Measurements from ENCODE around the gene FBN1.

FBN1 gene

GRCh38 chr15:48603123-48603500, 42.4 kb downstream of the FBN1 start:
- no peaks in the 10 kb centered on the region for H3K4me1 Mint-ChIP-seq
- no peaks in the 10 kb centered on the region for H3K9me3 Mint-ChIP-seq
- H3K36me3 Mint-ChIP-seq (ENCODE audit: insufficient read depth) = no peaks in the 10 kb centered on the region
- no peak overlapping the region for H3K4me3 Mint-ChIP-seq
- ATAC-seq (replicated peaks; ENCODE audit: extremely low read depth, poor library complexity, severe bottlenecking) = no peak
- DNase-seq (ENCODE audit: low spot score in 2 of 2) = no peak
- H3K27me3 Mint-ChIP-seq = peaks cover 11% of the 10 kb centered on the region
- H3K27ac Mint-ChIP-seq (ENCODE audit: low read depth) = no peak overlapping the region

- DNase-seq (ENCODE audit: low spot score in 2 of 2) = no peak
Measured at GRCh38 chr15:48602358-48603122, 43.0 kb downstream of the FBN1 start.

GRCh38 chr15:48601095-48601494, 44.4 kb downstream of the FBN1 start:
- no peaks in the 10 kb centered on the region for H3K9me3 Mint-ChIP-seq
- H3K36me3 Mint-ChIP-seq (ENCODE audit: insufficient read depth) = no peaks in the 10 kb centered on the region
- H3K4me1 Mint-ChIP-seq = no peaks in the 10 kb centered on the region
- H3K27me3 Mint-ChIP-seq = peaks cover 11% of the 10 kb centered on the region
- H3K27ac Mint-ChIP-seq (ENCODE audit: low read depth) = no peak overlapping the region
- no peak for ATAC-seq (replicated peaks; ENCODE audit: extremely low read depth, poor library complexity, severe bottlenecking)
- H3K4me3 Mint-ChIP-seq = no peak overlapping the region
- DNase-seq (ENCODE audit: low spot score in 2 of 2) = no peak

More at GRCh38 chr15:48602358-48603122, 43.0 kb downstream of the FBN1 start:
- Mint-ChIP-seq H3K36me3 (ENCODE audit: insufficient read depth) (no peaks in the 10 kb centered on the region), H3K4me1 (no peaks in the 10 kb centered on the region), H3K4me3 (no peak overlapping the region), H3K27me3 (peaks cover 11% of the 10 kb centered on the region), H3K9me3 (no peaks in the 10 kb centered on the region), H3K27ac (ENCODE audit: low read depth) (no peak overlapping the region)
- ATAC-seq (replicated peaks; ENCODE audit: extremely low read depth, poor library complexity, severe bottlenecking) = no peak

- Mint-ChIP-seq H3K36me3 (ENCODE audit: insufficient read depth) (no peaks in the 10 kb centered on the region), H3K4me3 (no peak overlapping the region), H3K4me1 (no peaks in the 10 kb centered on the region), H3K9me3 (no peaks in the 10 kb centered on the region), H3K27me3 (peaks cover 22% of the 10 kb centered on the region), H3K27ac (ENCODE audit: low read depth) (no peak overlapping the region)
- DNase-seq (ENCODE audit: low spot score in 2 of 2) = no peak
- ATAC-seq (replicated peaks; ENCODE audit: extremely low read depth, poor library complexity, severe bottlenecking) = no peak
Measured at GRCh38 chr15:48596841-48597240, 48.7 kb downstream of the FBN1 start.

- peaks cover 22% of the 10 kb centered on the region for H3K27me3 Mint-ChIP-seq
- no peak overlapping the region for H3K27ac Mint-ChIP-seq (ENCODE audit: low read depth)
- H3K36me3 Mint-ChIP-seq (ENCODE audit: insufficient read depth) = no peaks in the 10 kb centered on the region
- no peaks in the 10 kb centered on the region for H3K9me3 Mint-ChIP-seq
- no peak for DNase-seq (ENCODE audit: low spot score in 2 of 2)
- no peak for ATAC-seq (replicated peaks; ENCODE audit: extremely low read depth, poor library complexity, severe bottlenecking)
- H3K4me1 Mint-ChIP-seq = no peaks in the 10 kb centered on the region
- H3K4me3 Mint-ChIP-seq = no peak overlapping the region
Measured at GRCh38 chr15:48596415-48596814, 49.1 kb downstream of the FBN1 start.

GRCh38 chr15:48595981-48596380, 49.5 kb downstream of the FBN1 start:
- H3K4me3 Mint-ChIP-seq = no peak overlapping the region
- H3K27me3 Mint-ChIP-seq = peaks cover 22% of the 10 kb centered on the region
- no peak for DNase-seq (ENCODE audit: low spot score in 2 of 2)
- no peaks in the 10 kb centered on the region for H3K4me1 Mint-ChIP-seq
- H3K9me3 Mint-ChIP-seq = no peaks in the 10 kb centered on the region
- no peak for ATAC-seq (replicated peaks; ENCODE audit: extremely low read depth, poor library complexity, severe bottlenecking)
- H3K36me3 Mint-ChIP-seq (ENCODE audit: insufficient read depth) = no peaks in the 10 kb centered on the region
- H3K27ac Mint-ChIP-seq (ENCODE audit: low read depth) = no peak overlapping the region

GRCh38 chr15:48592933-48593332, 52.6 kb downstream of the FBN1 start:
- DNase-seq (ENCODE audit: low spot score in 2 of 2) = no peak
- H3K4me1 Mint-ChIP-seq = no peaks in the 10 kb centered on the region
- no peaks in the 10 kb centered on the region for H3K9me3 Mint-ChIP-seq
- no peak for ATAC-seq (replicated peaks; ENCODE audit: extremely low read depth, poor library complexity, severe bottlenecking)
- peaks cover 11% of the 10 kb centered on the region for H3K27me3 Mint-ChIP-seq
- H3K36me3 Mint-ChIP-seq (ENCODE audit: insufficient read depth) = no peaks in the 10 kb centered on the region
- H3K4me3 Mint-ChIP-seq = no peak overlapping the region
- no peak overlapping the region for H3K27ac Mint-ChIP-seq (ENCODE audit: low read depth)

- H3K27ac Mint-ChIP-seq (ENCODE audit: low read depth) = no peak overlapping the region
- H3K36me3 Mint-ChIP-seq (ENCODE audit: insufficient read depth) = peaks cover 1% of the 10 kb centered on the region
- peaks cover 11% of the 10 kb centered on the region for H3K27me3 Mint-ChIP-seq
- no peak for ATAC-seq (replicated peaks; ENCODE audit: extremely low read depth, poor library complexity, severe bottlenecking)
- H3K4me3 Mint-ChIP-seq = no peak overlapping the region
- no peaks in the 10 kb centered on the region for H3K4me1 Mint-ChIP-seq
- DNase-seq (ENCODE audit: low spot score in 2 of 2) = no peak
- H3K9me3 Mint-ChIP-seq = no peaks in the 10 kb centered on the region
Measured at GRCh38 chr15:48592221-48592731, 53.2 kb downstream of the FBN1 start.

GRCh38 chr15:48590723-48591122, 54.8 kb downstream of the FBN1 start:
- DNase-seq (ENCODE audit: low spot score in 2 of 2) (no peak), ATAC-seq (replicated peaks; ENCODE audit: extremely low read depth, poor library complexity, severe bottlenecking) (no peak)
- no peak overlapping the region for H3K27ac Mint-ChIP-seq (ENCODE audit: low read depth)

GRCh38 chr15:48584812-48585563, 60.5 kb downstream of the FBN1 start:
- H3K27ac Mint-ChIP-seq (ENCODE audit: low read depth) = no peak overlapping the region
- peaks cover 1% of the 10 kb centered on the region for H3K36me3 Mint-ChIP-seq (ENCODE audit: insufficient read depth)
- H3K27me3 Mint-ChIP-seq = no peaks in the 10 kb centered on the region
- H3K4me3 Mint-ChIP-seq = no peak overlapping the region
- H3K4me1 Mint-ChIP-seq = no peaks in the 10 kb centered on the region
- no peaks in the 10 kb centered on the region for H3K9me3 Mint-ChIP-seq
- no peak for ATAC-seq (replicated peaks; ENCODE audit: extremely low read depth, poor library complexity, severe bottlenecking)
- DNase-seq (ENCODE audit: low spot score in 2 of 2) = no peak

More at GRCh38 chr15:48590723-48591122, 54.8 kb downstream of the FBN1 start:
- Mint-ChIP-seq H3K4me3 (no peak overlapping the region), H3K27me3 (peaks cover 11% of the 10 kb centered on the region), H3K4me1 (no peaks in the 10 kb centered on the region), H3K9me3 (no peaks in the 10 kb centered on the region), H3K36me3 (ENCODE audit: insufficient read depth) (peaks cover 1% of the 10 kb centered on the region)

- H3K36me3 Mint-ChIP-seq (ENCODE audit: insufficient read depth) = peaks cover 1% of the 10 kb centered on the region
- ATAC-seq (replicated peaks; ENCODE audit: extremely low read depth, poor library complexity, severe bottlenecking) (no peak), DNase-seq (ENCODE audit: low spot score in 2 of 2) (no peak)
- no peaks in the 10 kb centered on the region for H3K4me1 Mint-ChIP-seq
- no peaks in the 10 kb centered on the region for H3K9me3 Mint-ChIP-seq
- no peaks in the 10 kb centered on the region for H3K27me3 Mint-ChIP-seq
- H3K27ac Mint-ChIP-seq (ENCODE audit: low read depth) = no peak overlapping the region
- no peak overlapping the region for H3K4me3 Mint-ChIP-seq
Measured at GRCh38 chr15:48584090-48584811, 61.3 kb downstream of the FBN1 start.

GRCh38 chr15:48582452-48583247, 62.9 kb downstream of the FBN1 start:
- H3K27me3 Mint-ChIP-seq = no peaks in the 10 kb centered on the region

More at GRCh38 chr15:48582452-48583247, 62.9 kb downstream of the FBN1 start:
- peaks cover 1% of the 10 kb centered on the region for H3K36me3 Mint-ChIP-seq (ENCODE audit: insufficient read depth)
- H3K27ac Mint-ChIP-seq (ENCODE audit: low read depth) = no peak overlapping the region
- DNase-seq (ENCODE audit: low spot score in 2 of 2) (no peak), ATAC-seq (replicated peaks; ENCODE audit: extremely low read depth, poor library complexity, severe bottlenecking) (no peak)
- H3K9me3 Mint-ChIP-seq = no peaks in the 10 kb centered on the region
- H3K4me3 Mint-ChIP-seq = no peak overlapping the region
- H3K4me1 Mint-ChIP-seq = no peaks in the 10 kb centered on the region
